Measurements from ENCODE around the gene SYNRG. TPM values are rescaled to one million over a fixed set of nuclear protein-coding genes. Genes with fewer than 3 reads are reported as not detected.
"Not testable (repeated sequence)": the region's sequence is repeated elsewhere in the genome, so short reads cannot be mapped to it uniquely, and the experiment has no call there.

The SYNRG gene
- polyA plus RNA-seq, 5 donors = 31.0 to 40.7 (median 38.0) TPM

DNA sequence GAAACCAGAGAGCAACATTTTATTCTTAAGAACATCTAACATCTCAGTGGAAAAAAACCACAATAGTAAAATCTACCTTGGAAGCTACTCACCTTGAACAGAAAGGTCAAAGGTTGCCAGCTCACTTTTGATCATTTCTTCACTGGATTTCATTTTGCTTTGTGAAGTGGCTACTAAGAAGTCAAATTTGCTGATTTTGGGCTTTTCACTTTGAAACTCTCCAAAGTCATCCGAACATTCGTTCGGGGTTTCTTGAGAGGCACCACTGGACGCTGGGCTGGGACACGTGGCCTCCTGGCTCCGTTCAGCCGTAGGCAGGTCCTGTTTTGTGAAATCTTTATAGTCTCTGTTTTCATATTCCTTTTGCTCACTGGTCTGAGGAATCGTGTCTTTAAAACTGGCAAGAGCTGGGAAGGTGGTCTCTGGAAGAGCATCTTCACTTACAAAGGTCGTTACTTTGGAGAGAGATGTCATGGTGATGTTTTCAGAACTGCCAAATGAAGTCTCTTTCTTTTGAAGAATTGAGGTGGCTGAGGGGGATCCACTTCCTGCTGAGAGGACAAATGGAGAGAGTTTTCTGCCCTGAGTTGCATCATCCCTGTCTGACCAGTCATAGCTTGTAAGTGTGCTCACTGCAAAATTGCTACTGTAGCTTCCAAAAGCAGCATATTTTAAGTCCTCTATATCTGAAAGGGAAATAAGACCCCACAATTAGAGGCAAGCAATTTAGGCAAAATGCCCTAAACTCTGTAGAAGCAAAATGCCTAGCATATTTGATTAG lies 67.1 kb downstream of the SYNRG start:
- DNase-seq = no peak

DNA sequence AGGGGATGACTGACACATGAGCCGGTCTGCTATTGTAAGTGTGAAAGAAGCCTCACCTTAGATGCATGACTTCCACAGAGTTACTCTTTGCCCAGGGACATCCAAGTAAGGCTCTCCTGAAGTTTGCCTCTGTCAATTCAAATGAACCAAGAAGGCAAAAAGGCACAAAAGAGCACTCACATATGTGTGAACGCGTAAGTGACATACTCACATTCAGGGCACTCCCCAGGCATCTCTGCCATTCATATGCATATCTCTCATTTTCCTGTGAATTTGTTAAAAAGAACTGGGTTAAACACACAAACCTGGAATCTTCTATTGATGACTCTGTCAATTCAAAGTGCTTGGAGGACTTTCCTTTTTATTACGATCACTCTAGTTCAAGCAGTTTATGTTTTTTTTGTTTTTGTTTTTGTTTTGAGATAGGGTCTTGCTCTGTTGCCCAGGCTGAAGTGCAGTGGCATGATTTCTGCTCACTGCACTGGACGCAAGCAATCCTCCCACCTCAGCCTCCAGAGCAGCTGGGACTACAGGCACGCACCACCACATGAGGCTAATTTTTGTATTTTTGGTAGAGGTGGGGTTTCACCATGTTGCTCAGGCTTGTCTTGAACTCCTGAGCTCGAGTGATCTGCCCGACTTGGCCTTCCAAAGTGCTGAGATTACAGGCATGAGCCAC lies 70.1 kb downstream of the SYNRG start:
- no peak for DNase-seq

DNA sequence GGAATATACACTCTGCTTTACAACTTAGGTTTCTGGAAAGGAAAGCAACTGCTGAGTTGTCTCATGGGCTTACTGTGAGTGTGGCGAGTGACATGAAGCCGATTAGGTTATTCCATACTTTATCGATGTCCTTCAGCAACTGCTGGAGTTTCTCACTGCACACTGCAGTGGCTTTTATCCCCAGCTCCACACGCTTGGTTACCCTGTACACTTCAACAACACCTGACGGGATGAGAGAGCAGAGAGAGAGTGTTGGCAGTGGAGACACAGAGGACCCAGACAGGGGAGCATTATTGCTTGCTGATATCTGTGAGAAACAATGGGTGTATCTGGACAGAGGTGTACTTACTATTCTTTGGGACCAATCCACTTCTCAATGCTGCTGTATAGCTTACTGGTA lies 73.3 kb downstream of the SYNRG start:
- no peak for DNase-seq

DNA sequence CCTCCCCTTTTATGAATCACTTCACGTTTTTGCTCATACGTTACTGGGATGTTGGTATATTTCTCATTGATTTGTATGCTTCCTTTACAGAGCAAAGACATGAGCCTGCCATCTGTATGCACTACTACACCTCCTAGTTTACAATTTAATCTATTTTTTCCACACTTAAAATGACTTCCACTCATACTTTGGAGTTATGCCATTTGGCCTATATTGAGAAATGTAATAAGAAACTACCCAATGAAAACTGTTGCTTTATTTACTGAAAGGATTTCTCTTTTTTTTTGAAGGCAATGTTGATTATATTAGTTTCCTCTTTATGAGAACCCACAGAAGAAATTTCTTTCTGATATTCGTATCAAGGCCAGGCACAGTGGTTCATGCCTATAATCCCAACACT lies 76.5 kb downstream of the SYNRG start:
- peak in 1 of 2 donors; percentile 16 for DNase-seq

DNA sequence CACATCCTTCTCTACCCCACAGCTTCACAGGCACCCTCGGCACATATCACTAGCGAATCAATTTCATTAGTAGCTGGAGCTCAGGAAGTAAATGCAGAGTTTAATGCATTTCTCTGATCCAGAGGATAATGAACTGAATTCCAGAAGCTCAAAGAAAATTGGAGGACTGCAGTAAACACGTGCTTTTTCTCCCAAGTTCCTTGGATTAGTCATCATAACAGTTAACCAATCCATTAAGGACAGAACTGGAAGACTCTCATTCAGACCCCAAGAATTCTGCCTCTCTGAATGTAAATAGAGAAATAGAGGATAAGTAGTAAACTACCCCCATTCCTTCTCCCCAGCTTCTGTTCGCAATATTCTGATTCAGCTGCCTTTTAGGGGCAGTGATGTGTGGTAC lies 78.8 kb downstream of the SYNRG start:
- DNase-seq = no peak

DNA sequence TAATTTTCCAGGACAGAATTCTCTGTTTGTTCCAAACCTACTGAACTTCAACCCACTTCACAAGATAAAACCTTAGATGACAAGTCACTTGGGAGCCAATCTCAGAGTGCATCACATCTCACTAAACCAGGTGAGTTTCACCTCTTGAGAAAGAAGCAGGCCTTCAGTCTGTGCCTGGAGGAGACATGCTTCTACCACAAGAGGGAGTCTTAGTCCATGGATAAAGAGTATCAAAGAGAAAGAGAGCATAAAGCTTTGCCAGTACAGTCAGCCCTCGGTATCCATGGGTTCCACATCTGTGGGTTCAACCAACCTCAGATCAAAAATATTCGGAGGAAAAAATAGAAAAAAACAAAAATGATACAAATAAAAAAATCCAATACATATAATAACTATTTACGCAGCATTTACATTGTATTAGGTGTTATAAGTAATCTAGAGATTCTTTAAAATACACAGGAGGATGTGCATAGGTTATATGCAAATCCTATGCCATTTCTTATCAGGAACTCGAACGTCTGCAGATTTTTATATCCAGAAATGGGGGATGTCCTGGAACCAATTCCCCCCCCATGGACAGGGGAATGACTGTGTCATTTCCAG lies 81.9 kb downstream of the SYNRG start:
- DNase-seq = peak in 1 of 2 donors; percentile 19

DNA sequence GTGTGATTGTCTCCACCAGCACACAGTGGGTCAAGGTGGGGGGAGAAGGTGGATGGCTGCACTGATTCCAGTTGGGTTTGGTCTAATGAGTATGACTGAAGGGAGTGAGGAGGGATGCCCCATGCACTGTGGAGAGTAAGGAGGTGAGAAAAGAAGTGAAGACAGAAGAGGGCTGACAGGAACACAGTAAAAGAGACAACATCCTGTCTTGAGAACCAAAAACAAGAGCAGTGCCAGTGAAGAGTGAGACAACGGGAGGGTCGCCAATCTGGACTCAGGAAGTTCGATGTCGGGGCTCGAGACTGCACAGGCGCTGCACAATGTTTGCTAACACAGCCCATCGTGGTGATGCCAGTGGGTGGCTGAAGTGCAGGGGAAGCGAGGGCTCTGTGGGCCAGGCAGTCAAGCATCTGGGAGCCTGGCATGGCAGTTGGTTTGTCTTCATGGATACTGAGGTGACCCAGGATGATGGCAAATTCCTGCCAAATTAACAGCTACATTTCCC lies 85.5 kb downstream of the SYNRG start:
- no peak for DNase-seq

DNA sequence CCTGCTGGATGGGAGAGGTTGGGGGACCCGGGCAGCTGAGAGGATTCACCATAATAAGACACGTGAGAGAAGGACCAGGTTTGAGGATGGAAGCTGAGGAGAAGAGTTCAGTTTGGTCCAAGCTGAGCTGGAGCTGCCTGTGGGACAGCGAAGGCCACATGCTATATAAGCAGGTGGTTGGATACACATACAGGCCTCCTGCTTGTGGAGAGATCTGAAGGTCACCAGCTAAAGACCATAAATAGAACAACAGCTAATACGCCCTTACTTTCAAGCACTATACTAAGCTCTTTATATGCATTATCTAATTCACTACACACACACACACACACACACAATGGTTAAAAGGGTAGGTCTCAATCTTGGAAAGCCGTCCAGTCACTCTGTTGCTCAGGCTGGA lies 87.4 kb downstream of the SYNRG start:
- DNase-seq = no peak

DNA sequence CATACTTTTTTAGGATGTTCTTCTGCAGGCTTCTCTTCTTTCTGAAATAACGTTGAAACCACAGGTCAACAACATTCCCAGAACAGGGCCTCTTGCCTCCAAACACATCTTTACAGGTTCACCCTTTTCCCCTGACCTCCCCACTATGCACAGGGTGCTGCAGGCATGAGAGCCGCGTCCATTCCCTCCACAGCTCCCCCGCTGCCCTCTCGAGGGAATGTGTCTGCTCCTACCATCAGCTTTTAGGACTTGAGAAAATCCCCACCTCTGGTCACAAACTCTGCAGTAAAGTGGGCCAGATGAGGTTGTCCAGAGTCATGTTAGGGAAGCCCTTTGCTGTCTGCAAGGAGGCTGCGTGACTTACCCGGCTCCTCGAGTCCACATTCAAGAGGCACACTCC lies 89.0 kb downstream of the SYNRG start:
- no peak for DNase-seq

DNA sequence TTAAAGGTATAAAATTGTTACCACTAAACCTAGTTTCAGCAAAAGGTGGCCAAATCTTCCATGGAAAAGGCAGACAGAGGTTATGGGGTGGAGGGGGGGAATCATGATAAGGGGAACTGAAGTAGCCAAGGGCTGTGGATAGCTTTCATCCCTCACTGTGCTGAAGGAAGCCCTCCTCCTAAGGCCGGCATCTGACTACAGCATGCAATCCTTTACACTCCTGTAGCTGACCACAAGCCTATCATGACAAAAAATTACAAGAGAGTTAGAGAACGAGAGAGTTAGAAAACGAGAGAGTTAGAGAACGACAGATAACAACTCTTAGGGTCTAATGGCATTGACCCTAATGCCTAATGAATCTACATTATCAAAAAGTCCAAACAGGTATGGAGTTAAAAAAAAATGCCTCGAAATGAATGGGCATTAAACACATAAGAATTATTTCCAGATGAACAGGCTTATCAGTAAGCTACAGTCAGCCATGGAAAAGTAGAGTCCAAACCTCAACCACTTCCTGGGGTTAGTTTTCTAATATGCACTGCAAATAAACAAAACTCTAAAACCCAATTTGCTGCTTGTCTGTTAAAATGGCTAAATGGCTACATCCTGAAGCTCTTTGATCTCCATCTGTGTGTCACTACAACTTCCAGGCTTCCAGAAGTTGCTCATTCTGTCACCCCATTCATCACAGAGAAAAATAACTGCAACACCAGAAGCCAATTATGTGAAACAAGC lies 89.8 kb downstream of the SYNRG start:
- no peak for DNase-seq

DNA sequence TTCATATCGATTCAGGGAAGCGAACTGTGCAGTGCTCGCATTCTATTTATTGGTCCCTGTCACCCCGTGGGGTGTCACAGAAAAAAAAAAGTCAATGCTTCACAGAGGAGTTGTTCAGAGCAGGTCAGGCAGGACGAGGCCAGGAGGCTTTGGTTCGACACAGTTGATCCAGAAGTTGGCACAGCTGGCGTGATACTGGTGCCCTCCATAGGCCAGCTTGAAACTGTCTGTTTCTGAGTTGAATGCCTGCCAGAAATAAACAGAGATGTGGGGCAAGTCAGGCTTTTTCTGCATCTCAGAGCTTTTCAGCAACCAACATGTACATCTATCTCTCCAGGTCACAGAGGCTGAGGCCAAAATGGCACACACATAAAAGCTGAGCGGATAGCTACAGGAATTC lies 90.4 kb downstream of the SYNRG start:
- DNase-seq = no peak

DNA sequence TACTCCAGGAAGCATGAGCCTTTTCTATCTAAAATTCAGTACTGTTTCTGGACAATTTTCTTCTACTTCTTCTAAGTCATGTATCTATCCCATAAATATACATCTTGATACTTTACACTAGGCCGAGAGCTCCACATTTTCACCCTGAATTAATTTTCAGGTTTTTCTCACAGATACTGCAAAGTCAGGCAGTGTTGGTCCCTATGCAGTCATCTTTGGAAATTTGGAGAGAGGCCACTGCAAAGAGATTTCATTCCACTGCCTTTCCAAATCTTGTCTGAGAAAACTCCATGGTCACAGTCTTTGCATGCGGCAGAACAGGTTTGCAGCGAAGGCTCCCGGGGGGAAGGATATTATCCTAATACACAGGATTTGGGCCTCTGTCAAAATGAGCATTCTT lies 91.3 kb downstream of the SYNRG start:
- no peak for DNase-seq

DNA sequence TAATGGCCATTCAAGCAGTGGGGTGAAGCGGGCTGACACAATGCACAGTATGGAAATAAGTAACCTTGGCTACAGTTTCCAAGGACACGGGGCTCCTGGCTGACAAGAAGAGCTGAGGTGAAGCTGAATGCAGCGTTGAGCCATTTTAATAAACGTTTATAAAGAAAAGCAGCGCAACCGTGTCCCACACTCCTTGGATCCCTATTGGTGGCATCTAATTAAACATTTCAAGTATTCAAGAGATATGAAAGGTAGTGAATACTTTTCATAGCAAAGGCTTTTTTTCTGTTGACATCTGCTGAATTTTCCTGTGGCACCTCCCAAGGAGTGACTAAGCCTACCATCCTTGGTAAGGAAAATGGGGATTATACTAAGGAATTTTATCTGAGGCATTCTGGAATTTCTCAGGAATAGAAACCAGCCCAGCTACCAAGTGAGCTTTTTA lies 93.1 kb downstream of the SYNRG start:
- no peak for DNase-seq

DNA sequence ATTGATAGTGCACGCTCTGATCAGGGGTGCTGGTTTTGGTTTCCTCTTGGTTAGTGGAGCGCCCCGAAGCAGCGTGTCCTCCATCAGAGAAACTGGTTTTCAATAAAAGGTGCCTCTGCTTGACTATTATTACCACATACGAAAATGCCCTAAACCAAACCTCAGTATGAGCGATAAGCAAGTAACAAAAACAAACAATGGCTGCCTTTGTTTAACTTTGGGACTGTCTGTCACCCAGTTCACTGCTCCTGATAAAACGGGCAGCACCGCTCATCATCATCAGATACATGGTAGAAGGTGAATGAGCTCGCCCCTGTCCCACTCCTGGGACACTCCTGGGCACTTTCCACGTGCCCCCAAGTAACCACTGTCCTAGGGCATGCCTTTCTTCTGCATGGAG lies 95.5 kb downstream of the SYNRG start:
- DNase-seq = no peak

DNA sequence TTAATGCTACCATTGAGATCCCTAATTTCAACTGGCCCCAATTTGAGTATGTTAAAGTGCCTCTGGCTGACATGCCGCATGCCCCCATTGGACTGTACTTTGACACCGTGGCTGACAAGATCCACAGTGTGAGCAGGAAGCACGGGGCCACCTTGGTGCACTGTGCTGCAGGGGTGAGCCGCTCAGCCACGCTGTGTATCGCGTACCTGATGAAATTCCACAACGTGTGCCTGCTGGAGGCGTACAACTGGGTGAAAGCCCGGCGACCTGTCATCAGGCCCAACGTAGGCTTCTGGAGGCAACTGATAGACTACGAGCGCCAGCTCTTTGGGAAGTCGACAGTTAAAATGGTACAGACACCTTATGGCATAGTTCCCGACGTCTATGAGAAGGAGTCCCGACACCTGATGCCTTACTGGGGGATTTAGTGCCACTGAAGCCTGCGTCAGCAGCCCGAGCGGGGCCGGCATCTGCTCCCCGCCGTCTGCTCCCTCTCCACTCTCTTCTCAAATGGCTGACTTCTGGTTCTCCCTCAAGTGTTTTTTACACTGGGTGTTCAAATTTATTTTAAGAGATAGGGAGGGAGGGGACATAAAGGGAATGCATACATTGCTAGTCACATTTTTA lies 96.7 kb downstream of the SYNRG start:
- DNase-seq = no peak

DNA sequence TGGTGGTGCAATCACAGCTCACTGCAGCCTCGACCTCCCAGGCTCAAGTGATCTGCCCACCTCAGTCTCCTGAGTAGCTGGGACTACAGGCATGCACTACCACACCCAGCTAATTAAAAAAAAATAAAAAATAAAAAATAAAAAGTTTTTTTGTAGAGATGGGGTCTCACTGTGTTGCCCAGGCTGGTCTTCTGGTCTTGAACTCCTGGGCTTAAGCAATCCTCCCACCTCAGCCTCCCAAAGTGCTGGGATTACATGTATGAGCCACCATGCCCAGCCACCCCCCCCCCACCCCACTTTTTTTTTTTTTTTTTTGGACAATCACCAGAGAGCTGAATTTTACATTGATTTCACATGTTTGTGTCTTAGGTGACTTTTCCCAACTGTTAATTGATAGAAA lies 97.6 kb downstream of the SYNRG start:
- DNase-seq = not testable (repeated sequence)

DNA sequence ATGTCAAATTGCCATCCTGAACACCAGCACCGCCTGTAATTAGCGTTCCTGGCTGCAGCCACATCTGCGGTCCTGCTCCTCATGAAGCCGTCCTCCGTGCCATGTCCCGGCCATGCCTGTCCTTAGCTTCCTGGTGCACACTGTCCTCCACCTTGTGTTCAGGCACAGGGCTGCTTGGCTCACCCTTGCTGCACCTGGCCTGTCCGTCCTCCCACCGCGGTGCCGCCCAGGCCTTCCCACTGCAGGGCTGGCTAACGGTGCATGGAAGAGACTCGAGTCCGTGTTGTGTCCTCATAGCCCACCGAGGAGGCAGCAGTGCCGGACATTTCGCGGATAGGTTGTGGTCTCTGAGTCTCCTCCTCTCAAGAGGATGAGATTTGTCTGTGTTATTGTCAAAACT lies 99.2 kb downstream of the SYNRG start:
- DNase-seq = no peak

DNA sequence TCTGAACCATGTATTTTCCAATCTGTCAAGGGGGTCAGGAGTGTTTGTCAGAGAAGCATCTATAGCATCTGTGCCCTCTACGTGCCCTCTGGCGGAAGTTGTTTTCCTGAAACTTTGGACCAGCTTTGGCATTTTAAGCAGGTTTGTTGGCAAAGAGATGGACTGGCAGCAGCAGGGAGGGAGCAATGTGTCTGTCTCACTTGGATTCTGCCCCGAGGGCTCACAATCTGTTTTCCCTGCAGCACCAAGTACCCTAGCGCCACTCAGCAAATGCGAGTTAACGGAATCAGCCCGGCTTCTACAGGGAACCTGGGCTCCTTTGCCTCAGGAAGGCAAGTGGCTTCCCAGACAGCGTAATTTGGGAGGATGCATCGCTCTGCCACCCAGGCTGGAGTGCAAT lies 102.1 kb downstream of the SYNRG start:
- no peak for DNase-seq

DNA sequence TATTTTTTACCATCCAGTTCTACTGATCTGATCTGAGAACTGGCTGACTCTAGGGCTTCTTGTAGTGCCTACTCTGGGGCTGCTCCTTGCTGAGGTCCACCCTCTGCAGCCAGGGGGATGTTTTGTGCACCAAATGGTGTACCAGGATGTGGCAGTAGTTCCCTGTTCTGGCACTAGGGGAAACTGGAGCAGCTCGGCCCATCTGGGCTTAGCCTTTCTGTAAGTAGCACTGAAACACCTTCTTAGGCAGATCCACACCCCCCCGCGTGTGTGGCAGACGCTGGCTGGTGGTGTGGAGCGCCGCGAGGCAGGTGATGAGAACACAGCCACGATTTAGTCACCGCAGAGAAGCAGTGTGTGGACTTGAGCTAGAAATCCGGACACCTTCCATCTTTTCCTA lies 102.5 kb downstream of the SYNRG start:
- DNase-seq = no peak

DNA sequence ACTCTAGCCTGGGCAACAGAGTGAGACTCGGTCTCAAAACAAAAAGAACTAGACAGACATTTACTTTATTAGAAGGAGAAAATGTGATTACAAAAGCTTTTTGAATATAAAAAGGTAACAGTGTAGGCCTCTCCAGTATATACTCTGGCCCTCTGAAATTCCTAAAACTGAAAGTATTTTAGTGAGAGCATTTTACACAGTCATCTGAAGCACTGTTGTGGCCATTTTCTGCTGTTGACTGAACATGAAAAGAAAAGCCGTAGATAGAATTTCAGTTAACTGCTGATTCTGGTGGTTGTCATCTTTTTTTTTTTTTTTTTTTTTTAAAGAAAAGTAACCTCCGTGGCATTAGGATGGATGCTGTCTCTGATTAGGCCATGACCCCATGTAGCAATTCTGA lies 103.9 kb downstream of the SYNRG start:
- no peak for DNase-seq

DNA sequence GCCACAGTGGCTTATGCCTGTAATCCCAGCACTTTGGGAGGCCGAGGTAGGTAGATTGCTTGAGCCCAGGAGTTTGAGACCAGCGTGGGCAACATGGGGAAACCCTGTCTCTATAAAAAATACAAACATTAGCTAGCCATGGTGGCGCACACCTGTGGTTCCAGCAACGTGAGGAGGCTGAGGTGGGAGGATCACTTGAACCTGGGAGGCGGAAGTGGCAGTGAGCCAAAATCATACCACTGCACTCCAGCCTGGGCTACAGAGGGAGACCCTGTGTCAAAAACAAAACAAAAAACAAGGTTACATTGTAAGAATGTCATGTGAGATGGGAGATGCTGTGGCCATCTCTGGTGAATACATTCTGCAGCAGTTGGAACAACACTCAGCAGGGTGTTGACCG lies 106.1 kb downstream of the SYNRG start:
- DNase-seq = no peak

All from right lung (tissue), 5 donors.